H54 (cell line): ENCODE measurements around the gene PLPP3.

ENCODE experiments used
- DNase-seq: peaks from one replicate; pipeline ENCODE4 v3.0.0; 2011; ENCODE audit warnings: low spot score, mixed read lengths; ENCODE audit not compliant: insufficient read length
- FAIRE-seq: peaks from 3 replicates; lab custom pipeline; 2011; peaks lifted over from hg19 to GRCh38; lab: Jason Lieb, UNC
- POLR2A ChIP-seq: IDR thresholded peaks from 2 replicates; pipeline ENCODE4 v1.6.1; 2011; ENCODE audit warnings: low read depth, mild to moderate bottlenecking, low read length

Gene PLPP3

GRCh38 chr1:56453417-56454078 lies 125.8 kb downstream of the PLPP3 start:
- FAIRE-seq (no peak), DNase-seq (no peak)
- TF ChIP-seq POLR2A: no peak

DNA sequence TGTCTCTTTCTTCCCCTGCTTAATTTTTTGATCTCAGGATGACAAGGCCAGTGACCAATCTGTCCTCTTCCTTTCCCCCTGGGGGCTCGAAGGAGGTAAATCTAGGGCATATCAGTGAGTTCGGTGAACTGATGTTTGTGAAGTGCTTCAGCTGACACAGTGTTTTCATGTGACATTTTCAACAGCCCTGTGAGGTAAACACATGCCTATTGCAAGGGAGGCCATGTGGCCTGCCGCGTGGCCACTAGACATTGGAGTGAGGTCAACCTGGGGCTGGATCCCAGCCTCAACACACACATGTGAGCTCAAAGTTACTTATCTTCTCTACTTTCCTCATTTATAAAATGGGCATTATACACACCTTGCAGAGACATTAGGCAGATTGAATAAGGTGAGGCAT lies 126.3 kb downstream of the PLPP3 start:
- no peak for DNase-seq
- FAIRE-seq: no peak
- no peak for TF ChIP-seq POLR2A

GRCh38 chr1:56452027-56453011 lies 127.0 kb downstream of the PLPP3 start:
- no peak for TF ChIP-seq POLR2A
- FAIRE-seq (no peak), DNase-seq (no peak)

GRCh38 chr1:56451491-56451890 lies 127.9 kb downstream of the PLPP3 start:
- FAIRE-seq: no peak
- no peak for DNase-seq
- TF ChIP-seq POLR2A: no peak

GRCh38 chr1:56450004-56450666 lies 129.2 kb downstream of the PLPP3 start:
- no peak for DNase-seq
- FAIRE-seq: no peak
- no peak for TF ChIP-seq POLR2A

GRCh38 chr1:56448529-56449300 lies 130.6 kb downstream of the PLPP3 start:
- DNase-seq (no peak), FAIRE-seq (no peak)
- no peak for TF ChIP-seq POLR2A

- no peak for FAIRE-seq
- TF ChIP-seq POLR2A: no peak
- DNase-seq: no peak
These were observed 131.5 kb downstream of the PLPP3 start for GRCh38 chr1:56447823-56448222.

DNA sequence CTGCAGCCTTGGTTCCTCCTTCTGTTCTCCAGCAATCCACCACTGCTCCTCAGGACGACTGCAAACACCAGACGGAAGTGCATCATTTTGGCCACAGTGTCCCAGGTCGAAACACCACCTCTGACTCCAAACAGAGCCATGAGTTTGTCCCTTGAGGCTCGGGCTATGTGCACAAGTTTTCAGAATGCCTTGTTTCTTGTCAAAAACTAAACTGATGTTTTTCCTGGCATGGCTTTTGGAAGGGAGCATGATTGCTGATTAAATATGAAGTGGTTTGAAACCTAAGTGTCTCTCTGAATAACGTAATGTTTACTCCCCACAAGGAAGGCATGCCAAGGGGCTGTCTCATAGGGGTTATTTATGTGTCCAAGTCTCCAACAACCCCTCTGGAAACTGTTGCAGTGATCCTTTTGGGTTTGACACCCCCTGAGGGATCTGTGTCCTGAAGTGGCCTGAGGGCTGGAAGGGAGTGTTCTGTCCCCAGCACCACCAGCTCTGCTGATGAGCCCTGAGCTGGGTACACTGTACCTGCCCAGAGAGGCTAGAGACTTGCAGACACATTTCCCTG lies 132.7 kb downstream of the PLPP3 start:
- FAIRE-seq (no peak), DNase-seq (no peak)
- no peak for TF ChIP-seq POLR2A

- TF ChIP-seq POLR2A: no peak
- FAIRE-seq: no peak
- no peak for DNase-seq
These were observed 134.3 kb downstream of the PLPP3 start for GRCh38 chr1:56444960-56445646.
